LNCaP clone FGC (cell line): Measurements from ENCODE around the gene SHB.

Source experiments
- DNase-seq: peaks from one replicate; pipeline ENCODE4 v3.0.0-alpha.2; 2011; ENCODE audit warnings: low read depth
- H3K4me3 ChIP-seq: 2 replicates; pipeline ENCODE4 v1.5.1; 2011; ENCODE audit warnings: mild to moderate bottlenecking, low read depth, low read length, control low read depth
- TF ChIP-seq, protein P1 (sequence below): IDR thresholded peaks from 2 replicates; pipeline ENCODE4 v1.5.1; 2012; ENCODE audit warnings: mild to moderate bottlenecking; ENCODE audit not compliant: control insufficient read depth, insufficient read depth; ENCODE audit errors: extremely low read depth

SHB gene

DNA sequence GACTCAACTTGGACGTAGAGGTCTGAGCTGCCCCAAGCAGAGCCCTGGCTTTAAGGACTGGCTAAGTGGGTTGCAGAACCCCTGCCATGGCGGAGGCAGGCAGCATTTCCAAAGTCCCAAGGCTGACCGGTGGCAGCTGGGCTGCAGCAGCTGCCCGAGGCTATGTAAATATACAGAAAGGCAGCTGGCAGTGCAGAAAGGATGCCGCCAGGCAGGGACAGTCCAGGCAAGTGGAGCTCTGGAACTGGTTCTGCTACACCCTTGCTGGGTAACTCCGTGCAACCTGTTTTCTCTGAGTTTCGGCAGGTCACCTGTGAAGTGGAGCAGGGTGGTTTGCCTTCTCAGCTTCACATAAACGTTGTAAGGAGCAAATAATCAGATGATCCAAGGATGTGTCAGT lies 46.0 kb downstream of the SHB start:
- peak; percentile 95 for DNase-seq
- TF ChIP-seq, protein P1, sequence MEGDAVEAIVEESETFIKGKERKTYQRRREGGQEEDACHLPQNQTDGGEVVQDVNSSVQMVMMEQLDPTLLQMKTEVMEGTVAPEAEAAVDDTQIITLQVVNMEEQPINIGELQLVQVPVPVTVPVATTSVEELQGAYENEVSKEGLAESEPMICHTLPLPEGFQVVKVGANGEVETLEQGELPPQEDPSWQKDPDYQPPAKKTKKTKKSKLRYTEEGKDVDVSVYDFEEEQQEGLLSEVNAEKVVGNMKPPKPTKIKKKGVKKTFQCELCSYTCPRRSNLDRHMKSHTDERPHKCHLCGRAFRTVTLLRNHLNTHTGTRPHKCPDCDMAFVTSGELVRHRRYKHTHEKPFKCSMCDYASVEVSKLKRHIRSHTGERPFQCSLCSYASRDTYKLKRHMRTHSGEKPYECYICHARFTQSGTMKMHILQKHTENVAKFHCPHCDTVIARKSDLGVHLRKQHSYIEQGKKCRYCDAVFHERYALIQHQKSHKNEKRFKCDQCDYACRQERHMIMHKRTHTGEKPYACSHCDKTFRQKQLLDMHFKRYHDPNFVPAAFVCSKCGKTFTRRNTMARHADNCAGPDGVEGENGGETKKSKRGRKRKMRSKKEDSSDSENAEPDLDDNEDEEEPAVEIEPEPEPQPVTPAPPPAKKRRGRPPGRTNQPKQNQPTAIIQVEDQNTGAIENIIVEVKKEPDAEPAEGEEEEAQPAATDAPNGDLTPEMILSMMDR, result no peak
- H3K4me3 ChIP-seq, result peak overlapping the region; percentile 12; the same call in 1 of the 2 replicates

DNA sequence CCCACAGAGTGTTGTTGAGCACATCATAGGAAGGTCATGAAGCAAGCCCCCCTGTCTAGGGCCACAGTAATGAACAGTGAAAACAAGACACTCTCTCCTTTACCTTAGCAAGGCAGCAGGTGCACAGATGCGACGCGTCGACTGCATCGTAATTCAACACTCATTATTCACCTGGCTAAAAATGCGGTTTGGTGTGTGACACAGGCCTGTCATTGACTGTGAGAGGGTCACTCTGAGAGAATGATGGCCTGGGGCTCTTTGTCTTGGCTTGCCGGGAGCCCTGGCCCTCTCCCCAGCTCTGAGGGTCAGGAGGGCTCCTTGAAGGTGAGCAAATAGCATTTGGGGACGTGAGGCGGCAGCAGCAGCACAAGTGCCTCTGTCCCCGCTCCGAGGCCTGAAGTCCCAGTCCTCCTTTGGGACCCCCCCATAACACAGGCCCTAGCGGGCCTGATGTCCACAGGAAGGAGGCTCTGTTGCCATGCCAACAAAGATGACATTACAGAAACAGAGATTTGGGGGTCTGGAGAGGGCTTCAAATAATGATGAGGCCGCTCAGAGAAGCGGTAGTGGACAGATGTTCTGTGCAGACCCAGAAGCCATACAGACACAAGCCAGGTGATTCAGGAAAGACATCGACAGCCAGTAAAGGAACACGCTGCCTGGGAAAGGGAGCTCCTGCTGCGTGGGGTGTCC lies 46.7 kb downstream of the SHB start:
- TF ChIP-seq, protein P1, result no peak
- no peak for DNase-seq
- H3K4me3 ChIP-seq, result peak overlapping the region; percentile 12; the same call in 1 of the 2 replicates

GRCh38 chr9:38020151-38021076 lies 48.6 kb downstream of the SHB start:
- DNase-seq, result peak; percentile 74
- TF ChIP-seq, protein P1, result no peak
- H3K4me3 ChIP-seq, result peak overlapping the region; percentile 6

- TF ChIP-seq, protein P1, result no peak
- peak overlapping the region; percentile 6 for H3K4me3 ChIP-seq
- DNase-seq, result no peak
Measured at GRCh38 chr9:38019731-38020130, 49.3 kb downstream of the SHB start.

- DNase-seq, result peak; percentile 60
- no peak overlapping the region; the same call in 1 of the 2 replicates for H3K4me3 ChIP-seq
- TF ChIP-seq, protein P1, result no peak
Measured at GRCh38 chr9:38018958-38019602, 49.9 kb downstream of the SHB start.

GRCh38 chr9:38018241-38018957 lies 50.6 kb downstream of the SHB start:
- no peak for DNase-seq
- TF ChIP-seq, protein P1, result no peak
- H3K4me3 ChIP-seq, result no peak overlapping the region
